ENCODE data around the gene IL12RB1.

Gene IL12RB1

GRCh38 chr19:18109733-18110608 is 23.2 kb upstream of the IL12RB1 start:
- TF ChIP-seq CTCF (IDR thresholded peaks at IDR 0.05; ENCODE audit: insufficient read depth, low read length, poor library complexity, severe bottlenecking), result no peak
- TF ChIP-seq EZH2phosphoT487 (conservative IDR thresholded peaks at IDR 0.05; ENCODE audit: low read length), result no peak
- H4K20me1 ChIP-seq (ENCODE audit: low read depth, low read length), result no peaks in the 10 kb centered on the region
- no peaks in the 10 kb centered on the region for H3K9me2 ChIP-seq (replicated peaks; ENCODE audit: insufficient read depth, low read length)
- H3K36me3 ChIP-seq (ENCODE audit: low read length), result no peaks in the 10 kb centered on the region
- H3K79me2 ChIP-seq (ENCODE audit: insufficient read depth, low read length), result peaks cover 3% of the 10 kb centered on the region; the same call in 1 of the 2 replicates
- H3F3A ChIP-seq (ENCODE audit: insufficient read depth), result peaks cover 48% of the 10 kb centered on the region
- H2AFZ ChIP-seq (ENCODE audit: low read depth, low read length, severe bottlenecking), result no peak overlapping the region
- H3K9ac ChIP-seq (ENCODE audit: low read length), result peak overlapping the region; percentile 71
- peak overlapping the region; percentile 70 for H3K4me3 ChIP-seq (ENCODE audit: insufficient read depth, low read length, poor library complexity, severe bottlenecking)
- no peaks in the 10 kb centered on the region for H3K27me3 ChIP-seq (ENCODE audit: low read length)
- peak overlapping the region; percentile 87 for H3K27ac ChIP-seq (ENCODE audit: low read depth, low read length)
- no peaks in the 10 kb centered on the region for H3K9me3 ChIP-seq (ENCODE audit: insufficient read depth, low read length)
- H3K4me2 ChIP-seq (ENCODE audit: low read depth, low read length, poor library complexity, severe bottlenecking), result peak overlapping the region; percentile 91

GRCh38 chr19:18109341-18109732 is 22.6 kb upstream of the IL12RB1 start:
- Histone ChIP-seq H3K79me2 (ENCODE audit: insufficient read depth, low read length) (peaks cover 3% of the 10 kb centered on the region; the same call in 1 of the 2 replicates), H3K9me3 (ENCODE audit: insufficient read depth, low read length) (no peaks in the 10 kb centered on the region), H3K27ac (ENCODE audit: low read depth, low read length) (peak overlapping the region; percentile 87), H3K9ac (ENCODE audit: low read length) (peak overlapping the region; percentile 71), H3K36me3 (ENCODE audit: low read length) (no peaks in the 10 kb centered on the region), H2AFZ (ENCODE audit: low read depth, low read length, severe bottlenecking) (no peak overlapping the region), H4K20me1 (ENCODE audit: low read depth, low read length) (no peaks in the 10 kb centered on the region), H3K27me3 (ENCODE audit: low read length) (no peaks in the 10 kb centered on the region), H3F3A (ENCODE audit: insufficient read depth) (peaks cover 53% of the 10 kb centered on the region), H3K4me2 (ENCODE audit: low read depth, low read length, poor library complexity, severe bottlenecking) (peak overlapping the region; percentile 91), H3K4me3 (ENCODE audit: insufficient read depth, low read length, poor library complexity, severe bottlenecking) (peak overlapping the region; percentile 70), H3K9me2 (replicated peaks; ENCODE audit: insufficient read depth, low read length) (no peaks in the 10 kb centered on the region)
- TF ChIP-seq EZH2phosphoT487 (conservative IDR thresholded peaks at IDR 0.05; ENCODE audit: low read length) (no peak), CTCF (IDR thresholded peaks at IDR 0.05; ENCODE audit: insufficient read depth, low read length, poor library complexity, severe bottlenecking) (no peak)

DNA sequence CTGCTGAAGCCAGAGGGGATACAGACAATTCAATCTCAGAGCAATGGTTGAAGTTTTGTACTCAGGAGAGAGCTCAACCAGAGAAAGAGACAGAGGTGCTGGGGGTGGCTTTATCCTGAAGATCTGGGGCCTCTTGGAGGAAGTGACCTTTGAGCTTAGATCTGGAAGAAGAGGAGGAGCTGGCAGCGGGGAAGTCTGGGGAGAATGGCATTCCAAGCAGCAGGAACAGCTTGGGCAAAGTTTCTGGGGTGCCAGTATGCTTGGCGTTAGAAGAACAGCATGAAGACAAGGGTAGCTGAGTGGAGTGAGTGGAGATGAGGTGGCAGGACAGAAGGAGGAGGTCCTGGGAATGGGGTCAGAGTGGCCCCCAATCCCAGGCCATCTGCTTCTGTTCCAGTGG is 22.2 kb upstream of the IL12RB1 start:
- Histone ChIP-seq H4K20me1 (ENCODE audit: low read depth, low read length) (no peaks in the 10 kb centered on the region), H3K9ac (ENCODE audit: low read length) (peak overlapping the region; percentile 71), H3K9me2 (replicated peaks; ENCODE audit: insufficient read depth, low read length) (no peaks in the 10 kb centered on the region), H2AFZ (ENCODE audit: low read depth, low read length, severe bottlenecking) (no peak overlapping the region), H3K27me3 (ENCODE audit: low read length) (no peaks in the 10 kb centered on the region), H3F3A (ENCODE audit: insufficient read depth) (peaks cover 56% of the 10 kb centered on the region), H3K79me2 (ENCODE audit: insufficient read depth, low read length) (peaks cover 3% of the 10 kb centered on the region; the same call in 1 of the 2 replicates), H3K4me3 (ENCODE audit: insufficient read depth, low read length, poor library complexity, severe bottlenecking) (no peak overlapping the region), H3K27ac (ENCODE audit: low read depth, low read length) (peak overlapping the region; percentile 87), H3K9me3 (ENCODE audit: insufficient read depth, low read length) (no peaks in the 10 kb centered on the region), H3K36me3 (ENCODE audit: low read length) (no peaks in the 10 kb centered on the region), H3K4me2 (ENCODE audit: low read depth, low read length, poor library complexity, severe bottlenecking) (peak overlapping the region; percentile 91)
- TF ChIP-seq CTCF (IDR thresholded peaks at IDR 0.05; ENCODE audit: insufficient read depth, low read length, poor library complexity, severe bottlenecking), result no peak
- TF ChIP-seq EZH2phosphoT487 (conservative IDR thresholded peaks at IDR 0.05; ENCODE audit: low read length), result no peak
